HEK293T (cell line): Measurements from ENCODE around the gene KCNJ4.

Experiments
- ARNT ChIP-seq: fragments of 450-650 bp; IDR thresholded peaks from 2 replicates; pipeline ENCODE4 v1.6.1; 2017; ENCODE audit warnings: mild to moderate bottlenecking
- ELF4 ChIP-seq: fragments of 450-650 bp; IDR thresholded peaks from 2 replicates; pipeline ENCODE4 v1.6.1; 2017; ENCODE audit warnings: antibody characterized with exemption
- FOXK2 ChIP-seq: fragments of 450-650 bp; IDR thresholded peaks from 2 replicates; pipeline ENCODE4 v1.6.1; 2016; ENCODE audit warnings: mild to moderate bottlenecking
- SP1 ChIP-seq: fragments of 450-650 bp; IDR thresholded peaks from 2 replicates; pipeline ENCODE4 v1.6.1; 2017
- TARDBP ChIP-seq: fragments of 450-650 bp; IDR thresholded peaks from 2 replicates; pipeline ENCODE4 v1.6.1; 2016

GRCh38 chr22:38451864-38452263, 3.1 kb downstream of the KCNJ4 start:
- no peak for TF ChIP-seq FOXK2
- TF ChIP-seq SP1, result no peak
- TF ChIP-seq ARNT, result no peak
- TF ChIP-seq ELF4, result no peak
- TF ChIP-seq TARDBP, result no peak
